ENCODE measurements around the gene SUSD4. TPM values are rescaled to one million over a fixed set of nuclear protein-coding genes. Genes with fewer than 3 reads are reported as not detected.

The SUSD4 gene
- polyA plus RNA-seq, 2 of the 4 experiments (the other 2 are of a cell fraction), result 0.61 to 0.85 TPM

- ATAC-seq (no peak), FAIRE-seq (no peak), DNase-seq (ENCODE audit: low read depth in 1 of 2, low spot score in 1 of 2) (no peak)
- no peaks in the 10 kb centered on the region for H3K9me3 ChIP-seq
- no peaks in the 10 kb centered on the region for H3K4me1 ChIP-seq
- no peak overlapping the region for H3K4me3 ChIP-seq
- H3K27ac ChIP-seq, result no peak overlapping the region
- WGBS (ENCODE audit: missing lambda C conversion rate), result 10% methylated on average over 3 of the region's 3 CpGs
- TF ChIP-seq CHD4 (IDR thresholded peaks at IDR 0.05; ENCODE audit: borderline replicate concordance) (no peak), SREBF2 (IDR thresholded peaks at IDR 0.05) (no peak), FOSB (CRISPR knock-in tag; IDR thresholded peaks at IDR 0.05) (no peak), GATA3 (IDR thresholded peaks at IDR 0.05; ENCODE audit: borderline replicate concordance) (no peak), CBX8 (IDR thresholded peaks at IDR 0.05) (no peak), POLR2A (IDR thresholded peaks at IDR 0.05; ENCODE audit: low read length) (no peak), EHMT2 (IDR thresholded peaks at IDR 0.05; ENCODE audit: low read depth) (no peak)
- TF ChIP-seq, protein P1, sequence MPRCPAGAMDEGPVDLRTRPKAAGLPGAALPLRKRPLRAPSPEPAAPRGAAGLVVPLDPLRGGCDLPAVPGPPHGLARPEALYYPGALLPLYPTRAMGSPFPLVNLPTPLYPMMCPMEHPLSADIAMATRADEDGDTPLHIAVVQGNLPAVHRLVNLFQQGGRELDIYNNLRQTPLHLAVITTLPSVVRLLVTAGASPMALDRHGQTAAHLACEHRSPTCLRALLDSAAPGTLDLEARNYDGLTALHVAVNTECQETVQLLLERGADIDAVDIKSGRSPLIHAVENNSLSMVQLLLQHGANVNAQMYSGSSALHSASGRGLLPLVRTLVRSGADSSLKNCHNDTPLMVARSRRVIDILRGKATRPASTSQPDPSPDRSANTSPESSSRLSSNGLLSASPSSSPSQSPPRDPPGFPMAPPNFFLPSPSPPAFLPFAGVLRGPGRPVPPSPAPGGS (IDR thresholded peaks at IDR 0.05), result no peak
- no peak overlapping the region for H3K4me2 ChIP-seq
- CTCF ChIA-PET, result interaction anchor here (1.1 kb wide), 1 partner anchor 20 kb away, joined by 3 read pairs; no protein-coding TSS in a partner anchor
- POLR2A ChIA-PET, result no interaction called here
Observed at GRCh38 chr1:223343692-223344091, 20.3 kb downstream of the SUSD4 start.

DNA sequence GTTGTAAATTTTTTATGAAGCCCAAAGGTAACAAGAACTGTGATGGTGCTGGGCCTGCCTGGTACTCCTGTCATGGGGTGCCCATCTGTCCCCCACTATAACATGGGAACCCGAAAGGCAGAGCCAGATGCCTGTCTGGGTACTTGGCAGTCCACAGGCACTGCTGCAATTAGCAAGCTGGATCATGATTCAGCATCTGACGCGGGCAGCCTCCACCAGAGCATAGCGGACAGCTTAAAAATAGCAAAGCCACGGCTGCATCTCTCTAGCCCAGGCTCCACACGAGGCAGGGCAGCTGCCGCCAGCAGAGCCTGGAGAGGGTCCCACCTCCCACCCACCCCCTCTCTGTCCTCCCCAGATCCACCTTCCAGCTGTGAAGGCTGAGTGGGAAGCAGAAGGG lies 22.9 kb downstream of the SUSD4 start:
- Histone ChIP-seq H3K9me3 (no peaks in the 10 kb centered on the region), H3K4me1 (no peaks in the 10 kb centered on the region), H3K4me2 (no peak overlapping the region), H3K27ac (no peak overlapping the region), H3K4me3 (no peak overlapping the region)
- FAIRE-seq (no peak), DNase-seq (ENCODE audit: low read depth in 1 of 2, low spot score in 1 of 2) (no peak), ATAC-seq (no peak)
- POLR2A ChIA-PET, result no interaction called here
- CTCF ChIA-PET, result interaction anchor here (1.4 to 1.5 kb wide), 4 partner anchors 13 to 211 kb away, joined by 3 to 4 read pairs (median 3); no protein-coding TSS in a partner anchor
- WGBS (ENCODE audit: missing lambda C conversion rate), result 47% methylated on average over 3 of the region's 7 CpGs
- TF ChIP-seq USF2 (IDR thresholded peaks at IDR 0.05), result no peak
- TF ChIP-seq SMC3 (IDR thresholded peaks at IDR 0.05), result no peak
- TF ChIP-seq EP300 (IDR thresholded peaks at IDR 0.05), result no peak
- TF ChIP-seq, protein P1 (IDR thresholded peaks at IDR 0.05), result no peak
- TF ChIP-seq CEBPB (IDR thresholded peaks at IDR 0.05), result no peak
- TF ChIP-seq ZNF302 (CRISPR knock-in tag; IDR thresholded peaks at IDR 0.05), result no peak
- no peak for TF ChIP-seq TFCP2L1 (CRISPR knock-in tag; IDR thresholded peaks at IDR 0.05)
- no peak for TF ChIP-seq RARB (CRISPR knock-in tag; IDR thresholded peaks at IDR 0.05)
- TF ChIP-seq HES2 (IDR thresholded peaks at IDR 0.05), result no peak
- TF ChIP-seq POLR2A (IDR thresholded peaks at IDR 0.05; ENCODE audit: low read length), result no peak
- TF ChIP-seq RNF2 (IDR thresholded peaks at IDR 0.05; ENCODE audit: borderline replicate concordance, low read depth), result no peak
- TF ChIP-seq ESRRA (IDR thresholded peaks at IDR 0.05; ENCODE audit: borderline replicate concordance, low read length), result no peak
- no peak for TF ChIP-seq GATA3 (IDR thresholded peaks at IDR 0.05; ENCODE audit: borderline replicate concordance)
- no peak for TF ChIP-seq HDAC2 (IDR thresholded peaks at IDR 0.05)
- no peak for TF ChIP-seq MAFK (IDR thresholded peaks at IDR 0.05; ENCODE audit: partially characterized antibody)
- TF ChIP-seq, protein P2, sequence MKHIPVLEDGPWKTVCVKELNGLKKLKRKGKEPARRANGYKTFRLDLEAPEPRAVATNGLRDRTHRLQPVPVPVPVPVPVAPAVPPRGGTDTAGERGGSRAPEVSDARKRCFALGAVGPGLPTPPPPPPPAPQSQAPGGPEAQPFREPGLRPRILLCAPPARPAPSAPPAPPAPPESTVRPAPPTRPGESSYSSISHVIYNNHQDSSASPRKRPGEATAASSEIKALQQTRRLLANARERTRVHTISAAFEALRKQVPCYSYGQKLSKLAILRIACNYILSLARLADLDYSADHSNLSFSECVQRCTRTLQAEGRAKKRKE (CRISPR knock-in tag; IDR thresholded peaks at IDR 0.05; ENCODE audit: low read depth), result no peak
- no peak for TF ChIP-seq ZSCAN20 (CRISPR knock-in tag; IDR thresholded peaks at IDR 0.05)

Measured in A549 (cell line).